Trophoblast cell (in vitro differentiated cells and primary cell): ENCODE data around the gene TEX55.
"Not testable (repeated sequence)": the region's sequence is repeated elsewhere in the genome, so short reads cannot be mapped to it uniquely, and the experiment has no call there.

Source experiments
- DNase-seq, 2 donors: peaks; one replicate each; pipeline ENCODE4 v3.0.0-alpha.2; 2016
- H2AFZ ChIP-seq: 2 replicates; pipeline ENCODE4 v1.6.1; 2013; ENCODE audit warnings: low read length, moderate library complexity, mild to moderate bottlenecking; ENCODE audit not compliant: insufficient read depth, poor library complexity
- H2AK5ac ChIP-seq: 2 replicates; pipeline ENCODE4 v1.6.1; 2013; ENCODE audit warnings: mild to moderate bottlenecking, low read length
- H2BK120ac ChIP-seq: 2 replicates; pipeline ENCODE4 v1.6.1; 2013; ENCODE audit warnings: low read length, mild to moderate bottlenecking, moderate library complexity; ENCODE audit not compliant: insufficient read depth, poor library complexity
- H2BK12ac ChIP-seq: 2 replicates; pipeline ENCODE4 v1.6.1; 2013; ENCODE audit warnings: mild to moderate bottlenecking, low read length, moderate library complexity
- H2BK5ac ChIP-seq: 2 replicates; pipeline ENCODE4 v1.6.1; 2013; ENCODE audit warnings: low read length, low read depth, moderate library complexity, mild to moderate bottlenecking; ENCODE audit not compliant: poor library complexity
- H3K14ac ChIP-seq: 2 replicates; pipeline ENCODE4 v1.6.1; 2013; ENCODE audit warnings: mild to moderate bottlenecking, low read length
- H3K18ac ChIP-seq: 2 replicates; pipeline ENCODE4 v1.6.1; 2013; ENCODE audit warnings: mild to moderate bottlenecking, low read length
- H3K23ac ChIP-seq: 2 replicates; pipeline ENCODE4 v1.6.1; 2013; ENCODE audit warnings: low read length
- H3K27ac ChIP-seq: 2 replicates; pipeline ENCODE4 v1.5.1; 2013; ENCODE audit warnings: low read depth, mild to moderate bottlenecking, inconsistent platforms, low read length, moderate library complexity
- H3K27me3 ChIP-seq: 2 replicates; pipeline ENCODE4 v1.6.1; 2013; ENCODE audit warnings: inconsistent platforms, mild to moderate bottlenecking, low read length, moderate library complexity; ENCODE audit not compliant: insufficient read depth
- H3K36me3 ChIP-seq, 2 experiments: 1 replicate in 1 of 2; 2 replicates in 1 of 2; pipeline ENCODE4 v1.6.1; 2013; ENCODE audit warnings: low read length in 2 of 2, mild to moderate bottlenecking in 2 of 2, moderate library complexity in 1 of 2; ENCODE audit not compliant: insufficient read depth in 2 of 2, control insufficient read depth in 1 of 2
- H3K4ac ChIP-seq: 2 replicates; pipeline ENCODE4 v1.6.1; 2013; ENCODE audit warnings: low read depth, mild to moderate bottlenecking, low read length, moderate library complexity
- H3K4me1 ChIP-seq, 2 experiments: 1 replicate in 1 of 2; 2 replicates in 1 of 2; pipeline ENCODE4 v1.6.1; 2013; ENCODE audit warnings: low read length in 2 of 2, mild to moderate bottlenecking in 2 of 2, moderate library complexity in 1 of 2; ENCODE audit not compliant: insufficient read depth in 2 of 2, control insufficient read depth in 1 of 2
- H3K4me2 ChIP-seq: 2 replicates; pipeline ENCODE4 v1.6.1; 2013; ENCODE audit warnings: inconsistent platforms, mild to moderate bottlenecking, low read length, moderate library complexity
- H3K4me3 ChIP-seq: 2 replicates; pipeline ENCODE4 v1.5.1; 2013; ENCODE audit warnings: mild to moderate bottlenecking, low read depth, low read length, inconsistent platforms
- H3K79me1 ChIP-seq: one replicate; pipeline ENCODE4 v1.6.1; 2013; ENCODE audit warnings: low read length
- H3K79me2 ChIP-seq: 2 replicates; pipeline ENCODE4 v1.6.1; 2013; ENCODE audit warnings: low read length, mild to moderate bottlenecking; ENCODE audit not compliant: control insufficient read depth, insufficient read depth, poor library complexity
- H3K9ac ChIP-seq: 2 replicates; pipeline ENCODE4 v1.6.1; 2013; ENCODE audit warnings: mild to moderate bottlenecking, low read length
- H3K9me3 ChIP-seq: 2 replicates; pipeline ENCODE4 v1.6.1; 2013; ENCODE audit warnings: low read depth, mild to moderate bottlenecking, control low read depth, inconsistent platforms, low read length; ENCODE audit not compliant: insufficient read depth
- H4K12ac ChIP-seq: 2 replicates; pipeline ENCODE4 v1.6.1; 2013; ENCODE audit warnings: low read depth, mild to moderate bottlenecking, low read length, moderate library complexity
- H4K8ac ChIP-seq: 2 replicates; pipeline ENCODE4 v1.6.1; 2013; ENCODE audit warnings: low read depth, mild to moderate bottlenecking, low read length, moderate library complexity
- H4K91ac ChIP-seq: one replicate; pipeline ENCODE4 v1.6.1; 2013; ENCODE audit warnings: low read depth, mild to moderate bottlenecking, low read length, moderate library complexity
- WGBS: extraction: QIAGEN DNeasy Blood & Tissue Kit; methylation state at CpG from one replicate; pipeline ENCODE4 v1.1.7; 2013; ENCODE audit warnings: missing lambda C conversion rate; ENCODE audit not compliant: insufficient read length, insufficient coverage; ENCODE audit errors: extremely low coverage; 5-methylcytosine and 5-hydroxymethylcytosine counted together

Gene TEX55

DNA sequence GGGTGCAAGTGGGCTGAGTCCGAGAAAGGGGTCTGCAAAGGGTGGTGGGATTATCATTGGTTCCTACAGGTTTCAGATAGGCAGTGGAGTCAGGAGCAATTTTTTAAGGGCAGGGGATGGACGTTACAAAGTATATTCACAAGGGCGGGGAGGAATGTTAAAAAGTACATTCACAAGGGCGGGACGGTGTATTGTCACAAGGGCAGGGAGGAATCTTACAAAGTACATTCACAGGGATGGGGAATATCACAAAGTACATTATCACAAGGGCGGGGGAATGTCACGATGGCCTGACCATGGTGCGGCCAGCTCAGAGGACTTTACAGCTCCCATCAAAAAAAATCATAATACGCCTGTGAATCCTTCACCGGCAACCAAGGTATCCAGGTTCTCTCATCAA lies 20.6 kb upstream of the TEX55 start:
- Histone ChIP-seq H3K36me3 (no peaks in the 10 kb centered on the region), H3K4ac (no peak overlapping the region), H3K18ac (no peak overlapping the region), H3K79me2 (no peaks in the 10 kb centered on the region), H4K91ac (no peak overlapping the region), H3K4me2 (no peak overlapping the region), H2AK5ac (no peak overlapping the region), H2AFZ (no peak overlapping the region), H4K8ac (no peak overlapping the region), H3K4me3 (no peak overlapping the region), H3K4me1 (no peaks in the 10 kb centered on the region), H2BK12ac (no peak overlapping the region), H3K79me1 (no peaks in the 10 kb centered on the region), H3K27me3 (no peaks in the 10 kb centered on the region), H3K9ac (no peak overlapping the region), H2BK5ac (no peak overlapping the region), H3K27ac (no peak overlapping the region), H2BK120ac (no peak overlapping the region), H3K23ac (no peak overlapping the region), H3K14ac (no peak overlapping the region), H4K12ac (no peak overlapping the region), H3K9me3 (no peaks in the 10 kb centered on the region)
- no peak for DNase-seq
- WGBS, result no CpG with 5 or more reads among the region's 10 CpGs

DNA sequence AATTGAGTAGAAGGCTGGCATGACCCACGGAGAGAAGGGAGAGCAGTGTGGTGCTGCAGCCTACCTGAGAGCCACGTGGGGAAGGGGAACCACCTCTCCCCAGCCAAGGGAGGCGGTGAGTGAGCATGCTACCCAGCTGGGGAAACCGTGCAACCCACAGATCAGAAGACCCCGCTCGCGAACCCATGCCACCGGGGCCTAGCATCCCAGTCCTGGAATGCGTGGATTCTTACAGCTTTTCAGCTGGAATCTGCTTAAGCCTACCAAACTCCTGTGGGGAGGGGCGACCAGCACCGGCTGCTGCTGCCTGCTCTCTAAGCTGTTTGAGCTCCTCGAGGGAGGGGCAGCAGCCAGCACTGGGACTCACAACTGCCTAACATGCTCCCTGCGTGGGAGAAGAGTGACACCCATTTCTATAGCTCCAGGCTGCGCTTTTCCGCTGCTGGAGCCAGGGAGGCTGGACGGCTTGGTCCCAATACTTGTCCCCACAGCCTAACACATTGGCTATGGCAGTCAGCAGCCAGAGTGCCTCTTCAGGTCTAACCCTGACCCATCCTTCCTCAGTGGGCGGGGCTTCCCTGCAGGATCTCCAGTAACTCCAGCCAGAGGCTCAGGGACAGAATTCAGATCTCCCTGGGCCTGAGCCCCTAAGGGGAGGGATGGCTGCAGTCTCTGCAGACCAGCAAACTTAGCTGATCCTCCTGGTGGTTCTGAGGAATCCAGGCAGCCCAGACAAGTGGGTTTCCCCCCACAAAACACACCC lies 20.0 kb upstream of the TEX55 start:
- Histone ChIP-seq H2BK5ac (no peak overlapping the region), H3K14ac (no peak overlapping the region), H4K91ac (no peak overlapping the region), H3K4me1 (no peaks in the 10 kb centered on the region), H2AK5ac (no peak overlapping the region), H3K4ac (no peak overlapping the region), H2AFZ (no peak overlapping the region), H2BK120ac (no peak overlapping the region), H3K79me1 (no peaks in the 10 kb centered on the region), H3K79me2 (no peaks in the 10 kb centered on the region), H3K27ac (no peak overlapping the region), H3K9ac (no peak overlapping the region), H3K18ac (no peak overlapping the region), H2BK12ac (no peak overlapping the region), H3K36me3 (no peaks in the 10 kb centered on the region), H3K27me3 (no peaks in the 10 kb centered on the region), H3K9me3 (no peaks in the 10 kb centered on the region), H3K4me3 (no peak overlapping the region), H4K12ac (no peak overlapping the region), H3K4me2 (no peak overlapping the region), H3K23ac (no peak overlapping the region), H4K8ac (no peak overlapping the region)
- no peak for DNase-seq
- WGBS, result no CpG with 5 or more reads among the region's 17 CpGs

DNA sequence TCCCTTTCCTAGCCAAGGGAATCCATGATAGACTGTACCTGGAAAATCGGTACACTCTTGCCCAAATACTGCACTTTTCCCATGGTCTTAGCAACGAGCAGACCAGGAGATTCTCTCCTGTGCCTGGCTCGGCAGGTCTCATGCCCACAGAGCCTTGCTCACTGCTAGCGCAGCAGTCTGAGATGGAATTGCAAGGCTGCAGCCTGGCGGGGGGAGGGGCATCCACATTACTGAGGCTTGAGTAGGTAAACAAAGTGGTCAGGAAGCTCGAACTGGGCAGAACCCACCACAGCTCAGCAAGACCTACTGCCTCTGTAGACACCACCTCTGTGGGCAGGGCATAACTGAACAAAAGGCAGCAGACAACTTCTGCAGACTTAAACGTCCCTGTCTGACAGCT lies 15.7 kb upstream of the TEX55 start:
- H3K79me1 ChIP-seq, H4K91ac ChIP-seq, H3K4me3 ChIP-seq, H3K27me3 ChIP-seq, H4K8ac ChIP-seq, H2AFZ ChIP-seq, H3K4me1 ChIP-seq, H4K12ac ChIP-seq, H3K4me2 ChIP-seq, H3K27ac ChIP-seq, H3K4ac ChIP-seq, DNase-seq, H2BK12ac ChIP-seq, H2AK5ac ChIP-seq, H3K79me2 ChIP-seq, H3K18ac ChIP-seq, H2BK5ac ChIP-seq, H3K14ac ChIP-seq, H3K9ac ChIP-seq, H3K23ac ChIP-seq, H2BK120ac ChIP-seq, H3K36me3 ChIP-seq, H3K9me3 ChIP-seq: not testable (repeated sequence)
- no CpG with 5 or more reads among the region's 7 CpGs for WGBS

DNA sequence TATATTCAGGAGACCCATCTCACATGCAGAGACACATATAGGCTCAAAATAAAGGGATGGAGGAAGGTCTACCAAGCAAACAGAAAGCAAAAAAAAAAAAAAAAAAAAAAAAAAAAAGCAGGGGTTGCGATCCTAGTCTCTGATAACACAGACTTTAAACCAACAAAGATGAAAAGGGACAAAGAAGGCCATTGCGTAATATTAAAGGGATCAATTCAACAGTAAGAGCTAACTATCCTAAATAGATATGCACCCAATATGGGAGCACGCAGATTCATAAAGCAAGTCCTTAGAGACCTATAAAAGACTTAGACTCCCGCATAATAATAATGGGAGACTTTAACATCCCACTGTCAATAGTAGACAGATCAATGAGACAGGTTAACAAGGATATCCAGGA lies 13.7 kb upstream of the TEX55 start:
- H4K91ac ChIP-seq, H2BK120ac ChIP-seq, H3K14ac ChIP-seq, H2AK5ac ChIP-seq, H3K9ac ChIP-seq, H3K9me3 ChIP-seq, H4K12ac ChIP-seq, H3K18ac ChIP-seq, H3K36me3 ChIP-seq, H3K27ac ChIP-seq, H3K4me2 ChIP-seq, DNase-seq, H2AFZ ChIP-seq, H2BK5ac ChIP-seq, H3K4me3 ChIP-seq, H3K79me2 ChIP-seq, H3K23ac ChIP-seq, H3K4ac ChIP-seq, H4K8ac ChIP-seq, H3K27me3 ChIP-seq, H3K79me1 ChIP-seq, H3K4me1 ChIP-seq, H2BK12ac ChIP-seq: not testable (repeated sequence)
- WGBS, result no CpG with 5 or more reads among the region's 4 CpGs
